ENCODE data around the gene RNASE9.
"Not testable (repeated sequence)": the region's sequence is repeated elsewhere in the genome, so short reads cannot be mapped to it uniquely, and the experiment has no call there.

Gene RNASE9

GRCh38 chr14:20578325-20578724 is 17.5 kb upstream of the RNASE9 start:
- TF ChIP-seq, protein P1, sequence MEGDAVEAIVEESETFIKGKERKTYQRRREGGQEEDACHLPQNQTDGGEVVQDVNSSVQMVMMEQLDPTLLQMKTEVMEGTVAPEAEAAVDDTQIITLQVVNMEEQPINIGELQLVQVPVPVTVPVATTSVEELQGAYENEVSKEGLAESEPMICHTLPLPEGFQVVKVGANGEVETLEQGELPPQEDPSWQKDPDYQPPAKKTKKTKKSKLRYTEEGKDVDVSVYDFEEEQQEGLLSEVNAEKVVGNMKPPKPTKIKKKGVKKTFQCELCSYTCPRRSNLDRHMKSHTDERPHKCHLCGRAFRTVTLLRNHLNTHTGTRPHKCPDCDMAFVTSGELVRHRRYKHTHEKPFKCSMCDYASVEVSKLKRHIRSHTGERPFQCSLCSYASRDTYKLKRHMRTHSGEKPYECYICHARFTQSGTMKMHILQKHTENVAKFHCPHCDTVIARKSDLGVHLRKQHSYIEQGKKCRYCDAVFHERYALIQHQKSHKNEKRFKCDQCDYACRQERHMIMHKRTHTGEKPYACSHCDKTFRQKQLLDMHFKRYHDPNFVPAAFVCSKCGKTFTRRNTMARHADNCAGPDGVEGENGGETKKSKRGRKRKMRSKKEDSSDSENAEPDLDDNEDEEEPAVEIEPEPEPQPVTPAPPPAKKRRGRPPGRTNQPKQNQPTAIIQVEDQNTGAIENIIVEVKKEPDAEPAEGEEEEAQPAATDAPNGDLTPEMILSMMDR (IDR thresholded peaks at IDR 0.05; ENCODE audit: low read depth, low read length, missing control alignments): no peak
- DNase-seq (ENCODE audit: low read depth): no peak
- H3K4me3 ChIP-seq (ENCODE audit: low read depth, low read length): no peak overlapping the region

GRCh38 chr14:20572382-20572990 is 11.6 kb upstream of the RNASE9 start:
- not testable (repeated sequence) for DNase-seq (ENCODE audit: low read depth)

DNA sequence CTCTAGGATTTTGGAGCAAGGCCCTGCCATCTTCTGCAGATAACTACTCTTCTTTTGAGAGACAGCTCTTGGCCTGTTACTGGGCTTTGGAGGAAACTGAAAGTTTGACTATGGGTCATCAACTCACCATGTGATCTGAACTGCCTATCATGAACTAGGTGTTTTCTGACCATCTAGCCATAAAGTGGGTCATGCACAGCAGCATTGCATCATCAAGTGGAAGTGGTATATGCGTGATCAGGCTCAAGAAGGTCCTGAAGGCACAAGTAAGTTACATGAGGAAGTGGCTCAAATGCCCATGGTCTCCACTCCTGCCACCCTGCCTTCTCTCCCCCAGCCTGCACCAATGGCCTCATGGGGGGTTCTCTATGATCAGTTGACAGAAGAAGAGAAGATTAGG is 9.9 kb upstream of the RNASE9 start:
- not testable (repeated sequence) for DNase-seq (ENCODE audit: low read depth); H3K4me3 ChIP-seq (ENCODE audit: low read depth, low read length)

More at GRCh38 chr14:20572382-20572990, 11.6 kb upstream of the RNASE9 start:
- H3K4me3 ChIP-seq (ENCODE audit: low read depth, low read length): not testable (repeated sequence)

GRCh38 chr14:20569865-20570264 is 9.0 kb upstream of the RNASE9 start:
- H3K4me3 ChIP-seq (ENCODE audit: low read depth, low read length); DNase-seq (ENCODE audit: low read depth): not testable (repeated sequence)

- TF ChIP-seq, protein P1 (IDR thresholded peaks at IDR 0.05; ENCODE audit: low read depth, low read length, missing control alignments): no peak
- no peak overlapping the region for H3K4me3 ChIP-seq (ENCODE audit: low read depth, low read length)
- no peak for DNase-seq (ENCODE audit: low read depth)
Observed at GRCh38 chr14:20569066-20569465, 8.2 kb upstream of the RNASE9 start.

DNA sequence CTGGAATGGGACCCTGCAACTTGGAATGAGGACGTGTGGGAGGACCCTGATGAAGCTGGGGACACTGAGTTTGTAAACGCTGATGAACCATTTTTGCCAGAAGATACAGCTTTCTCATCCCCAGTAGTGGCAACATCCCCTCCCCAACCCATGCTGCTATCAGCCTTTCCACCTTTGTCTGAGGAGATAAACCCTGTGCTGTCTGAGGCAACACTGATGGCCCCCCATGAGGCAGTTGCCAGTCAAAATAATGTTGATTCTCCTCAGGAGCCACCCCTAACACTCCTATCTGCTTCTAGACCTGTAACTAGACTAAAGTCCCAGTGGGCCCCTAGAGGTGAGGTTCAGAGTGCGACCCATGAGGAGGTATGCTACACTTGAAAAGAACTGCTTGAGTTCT is 7.5 kb upstream of the RNASE9 start:
- no peak for DNase-seq (ENCODE audit: low read depth)
- TF ChIP-seq, protein P1 (IDR thresholded peaks at IDR 0.05; ENCODE audit: low read depth, low read length, missing control alignments): no peak
- no peak overlapping the region for H3K4me3 ChIP-seq (ENCODE audit: low read depth, low read length)

DNA sequence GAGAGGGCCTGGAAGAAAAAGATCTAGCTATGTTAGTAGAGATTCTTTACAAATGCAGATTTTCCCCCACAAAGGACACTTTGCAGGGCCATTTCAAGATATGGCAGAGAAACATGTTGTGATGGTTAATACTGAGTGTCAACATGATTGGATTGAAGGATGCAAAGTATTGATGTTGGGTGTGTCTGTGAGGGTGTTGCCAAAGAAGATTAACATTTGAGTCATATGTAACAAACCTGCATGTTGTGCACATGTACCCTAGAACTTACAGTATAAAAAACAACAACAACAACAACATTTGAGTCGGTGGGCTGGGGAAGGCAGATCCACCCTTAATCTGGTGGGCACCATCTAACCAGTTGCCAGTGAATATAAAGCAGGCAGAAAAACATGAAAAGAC is 6.4 kb upstream of the RNASE9 start:
- DNase-seq (ENCODE audit: low read depth); H3K4me3 ChIP-seq (ENCODE audit: low read depth, low read length): not testable (repeated sequence)

DNA sequence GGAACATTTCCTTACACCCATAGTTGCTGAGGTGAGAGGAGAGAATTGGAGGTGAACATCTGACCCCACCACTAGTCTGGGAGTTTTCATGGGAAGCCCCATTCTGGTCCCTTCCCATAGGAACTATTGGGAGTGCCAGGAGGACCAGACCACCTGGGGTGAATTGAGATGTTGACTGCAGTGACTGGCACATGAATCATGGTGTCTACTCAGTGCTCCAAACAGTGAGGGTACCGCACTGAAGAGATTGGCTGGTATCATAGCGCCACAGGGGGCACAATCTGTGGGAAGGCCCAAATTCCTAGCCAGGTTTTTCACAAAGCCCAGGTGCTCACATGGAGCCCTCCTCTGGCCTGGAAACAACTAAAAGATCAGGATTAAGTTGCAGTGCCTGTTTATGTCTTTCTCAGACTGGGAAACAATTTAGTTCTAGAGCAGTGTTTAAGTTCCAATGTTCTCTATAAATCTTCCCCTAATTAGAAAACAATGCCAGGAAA is 3.7 kb upstream of the RNASE9 start:
- TF ChIP-seq, protein P1 (IDR thresholded peaks at IDR 0.05; ENCODE audit: low read depth, low read length, missing control alignments): no peak
- DNase-seq (ENCODE audit: low read depth): no peak
- H3K4me3 ChIP-seq (ENCODE audit: low read depth, low read length): no peak overlapping the region

DNA sequence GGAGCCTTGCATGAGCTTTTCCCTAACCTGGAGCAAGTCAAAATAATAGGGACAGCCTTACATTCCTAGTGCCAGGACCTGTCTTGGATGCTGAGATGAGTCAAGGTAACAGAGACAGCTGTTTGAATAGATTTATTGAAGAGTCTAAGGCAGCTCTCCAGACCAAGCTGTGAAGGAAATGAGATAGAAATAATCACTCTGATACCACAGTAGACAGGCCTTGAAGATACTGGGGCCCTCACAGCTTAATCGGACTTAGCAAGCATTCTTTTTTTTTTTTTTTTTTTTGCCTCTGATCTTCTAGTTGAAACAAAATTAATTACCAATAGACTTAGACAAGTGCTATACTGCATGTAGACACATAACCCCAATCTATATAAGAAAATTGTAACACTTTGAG is 3.1 kb upstream of the RNASE9 start:
- no peak overlapping the region for H3K4me3 ChIP-seq (ENCODE audit: low read depth, low read length)
- DNase-seq (ENCODE audit: low read depth): no peak
- TF ChIP-seq, protein P1 (IDR thresholded peaks at IDR 0.05; ENCODE audit: low read depth, low read length, missing control alignments): no peak

Data from GM12864 (cell line).